NCI-H1092 (cell line): ENCODE data around the gene CDC42EP3.

Source experiments
- DNase-seq: peaks from one replicate; lab custom pipeline; 2025; lab: John Stamatoyannopoulos, UW

The CDC42EP3 gene

GRCh38 chr2:37683921-37684780 lies 12.7 kb upstream of the CDC42EP3 start:
- DNase-seq: no peak

- DNase-seq: no peak
Observed at GRCh38 chr2:37683241-37683640, 11.8 kb upstream of the CDC42EP3 start.

GRCh38 chr2:37682473-37682872 lies 11.0 kb upstream of the CDC42EP3 start:
- DNase-seq: no peak

GRCh38 chr2:37681587-37681986 lies 10.1 kb upstream of the CDC42EP3 start:
- DNase-seq: no peak

GRCh38 chr2:37679072-37679695 lies 7.7 kb upstream of the CDC42EP3 start:
- DNase-seq: no peak

GRCh38 chr2:37676274-37676673 lies 4.8 kb upstream of the CDC42EP3 start:
- no peak for DNase-seq

GRCh38 chr2:37674946-37675345 lies 3.5 kb upstream of the CDC42EP3 start:
- DNase-seq: no peak

GRCh38 chr2:37672870-37673184 lies 1.4 kb upstream of the CDC42EP3 start:
- DNase-seq: no peak

GRCh38 chr2:37672104-37672869 lies 845 bp upstream of the CDC42EP3 start:
- peak; percentile 78 for DNase-seq

GRCh38 chr2:37671816-37672103 lies 318 bp upstream of the CDC42EP3 start:
- DNase-seq: no peak

- no peak for DNase-seq
Observed at GRCh38 chr2:37670378-37671008, 949 bp downstream of the CDC42EP3 start.

GRCh38 chr2:37669446-37669845 lies 2.0 kb downstream of the CDC42EP3 start:
- no peak for DNase-seq

- no peak for DNase-seq
Observed at GRCh38 chr2:37667704-37668103, 3.7 kb downstream of the CDC42EP3 start.

- no peak for DNase-seq
Observed at GRCh38 chr2:37666772-37667171, 4.7 kb downstream of the CDC42EP3 start.

- DNase-seq: no peak
Observed at GRCh38 chr2:37665604-37666362, 5.7 kb downstream of the CDC42EP3 start.

- DNase-seq: no peak
Observed at GRCh38 chr2:37665043-37665442, 6.4 kb downstream of the CDC42EP3 start.

- no peak for DNase-seq
Observed at GRCh38 chr2:37664231-37664643, 7.2 kb downstream of the CDC42EP3 start.

GRCh38 chr2:37663390-37663789 lies 8.1 kb downstream of the CDC42EP3 start:
- DNase-seq: no peak

GRCh38 chr2:37659723-37660122 lies 11.7 kb downstream of the CDC42EP3 start:
- no peak for DNase-seq

- DNase-seq: no peak
Observed at GRCh38 chr2:37658682-37659081, 12.8 kb downstream of the CDC42EP3 start.

GRCh38 chr2:37657471-37657870 lies 14.0 kb downstream of the CDC42EP3 start:
- no peak for DNase-seq
